Spleen (tissue), 11 donors: ENCODE results near the gene KCNK6. TPM values are rescaled to one million over a fixed set of nuclear protein-coding genes. Genes with fewer than 3 reads are reported as not detected.
"Not testable (repeated sequence)": the region's sequence is repeated elsewhere in the genome, so short reads cannot be mapped to it uniquely, and the experiment has no call there.

Experiments used
- DNase-seq: peaks from one replicate; pipeline ENCODE4 v3.0.0-alpha.2; 2020
- H3K27ac ChIP-seq, 8 donors: fragments of 200-600 bp; sonication (generic) in 7 of 8; 1 replicate in 4 of 8; 2 replicates in 4 of 8; pipeline versions ENCODE4 v1.5.0 to v1.8.0; 2016 to 2021; ENCODE audit warnings: inconsistent platforms in 4 of 8, mild to moderate bottlenecking in 4 of 8, moderate library complexity in 1 of 8
- H3K27me3 ChIP-seq, 7 donors: fragments of 200-600 bp; sonication (generic) in 6 of 7; replicated peaks in 1 of 7; 1 replicate in 4 of 7; 2 replicates in 3 of 7; pipeline versions ENCODE4 v1.5.0 to v1.8.0; 2016 to 2021; ENCODE audit warnings: inconsistent platforms in 3 of 7, mild to moderate bottlenecking in 1 of 7
- H3K36me3 ChIP-seq, 6 donors: fragments of 200-600 bp; sonication (generic) in 5 of 6; 1 replicate in 4 of 6; 2 replicates in 2 of 6; pipeline versions ENCODE4 v1.5.0 to v1.8.0; 2016 to 2021; ENCODE audit warnings: inconsistent platforms in 2 of 6
- H3K4me1 ChIP-seq, 6 donors: fragments of 200-600 bp; sonication (generic) in 5 of 6; 1 replicate in 3 of 6; 2 replicates in 3 of 6; pipeline versions ENCODE4 v1.5.0 to v1.8.0; 2016 to 2021; ENCODE audit warnings: inconsistent platforms in 3 of 6
- H3K4me3 ChIP-seq, 8 donors: fragments of 200-600 bp; sonication (generic) in 7 of 8; 1 replicate in 4 of 8; 2 replicates in 4 of 8; pipeline versions ENCODE4 v1.5.0 to v1.8.0; 2016 to 2021; ENCODE audit warnings: inconsistent platforms in 4 of 8, mild to moderate bottlenecking in 4 of 8, moderate library complexity in 2 of 8
- H3K9me3 ChIP-seq, 8 donors: fragments of 200-600 bp; sonication (generic) in 7 of 8; 1 replicate in 4 of 8; 2 replicates in 4 of 8; pipeline versions ENCODE4 v1.5.0 to v1.8.0; 2016 to 2021; ENCODE audit warnings: inconsistent platforms in 4 of 8
- CTCF ChIP-seq, 11 experiments: fragments of 200-600 bp in 7 of 11; fragments of 450-650 bp in 4 of 11; sonication (generic) in 4 of 11; IDR thresholded peaks in 8 of 11; conservative IDR thresholded peaks in 3 of 11; 1 replicate in 7 of 11; 2 replicates in 4 of 11; pipeline versions ENCODE4 v1.4.0 to v1.8.0; 2016 to 2021; ENCODE audit warnings: antibody characterized with exemption in 11 of 11, inconsistent platforms in 4 of 11, mild to moderate bottlenecking in 1 of 11
- POLR2A ChIP-seq, 3 donors: fragments of 450-650 bp; IDR thresholded peaks; one replicate each; pipeline ENCODE4 v1.5.1; 2017; ENCODE audit warnings: antibody characterized with exemption in 3 of 3, mild to moderate bottlenecking in 1 of 3
- POLR2AphosphoS5 ChIP-seq, 3 donors: sonication (generic); formaldehyde crosslinking; IDR thresholded peaks; one replicate each; pipeline ENCODE4 v1.5.1; 2017; ENCODE audit warnings: antibody characterized with exemption in 3 of 3
- WGBS, 5 donors: extraction: QIAGEN DNeasy Blood & Tissue Kit in 3 of 5; methylation state at CpG; one replicate each; pipeline versions ENCODE4 v1.1.5 to v1.1.7; 2013 to 2018; 5-methylcytosine and 5-hydroxymethylcytosine counted together
- intact Hi-C: fragments of 100-400 bp; cut with DNase I; formaldehyde crosslinking; loops from one replicate; pipeline ENCODE4 v1.15.0; 2023; ENCODE audit warnings: low total_unique reads
- polyA plus RNA-seq, 3 donors: library from polyadenylated mRNA; stranded (reverse); fragments of 200-250 nt; gene quantifications; one replicate each; pipeline ENCODE4 v1.2.1, GENCODE V29; 2013
- total RNA-seq, 7 donors: library from RNA; depleted of rRNA in 3 of 7; stranded (reverse); fragments of >200 nt in 3 of 7; fragmentation: NEBNext Ultra II Directional in 4 of 7; extraction: Animal tissue kit (Norgen Biotek cat#: 25700) in 4 of 7; gene quantifications; one replicate each; pipeline versions ENCODE4 v1.1.0 to v1.2.1, GENCODE V29; 2016 to 2021
- donor health status: healthy with polysubstance abuse.
- donor health status: DM: no; HTN: no; CAD: no; lungs with moderate emphysema.
- donor health status: DM: no; HTN: no; CAD: no.
- donor health status: Bipolar disorder and iron deficiency.
- donor health status: healthy.
- donor health status: DM: no; HTN: no; CAD: no.
- donor health status: DM: yes; HTN: yes; CAD: no.

KCNK6 gene
- total and polyA plus RNA-seq, 10 donors = 3.8 to 25.9 (median 13.6) TPM

DNA sequence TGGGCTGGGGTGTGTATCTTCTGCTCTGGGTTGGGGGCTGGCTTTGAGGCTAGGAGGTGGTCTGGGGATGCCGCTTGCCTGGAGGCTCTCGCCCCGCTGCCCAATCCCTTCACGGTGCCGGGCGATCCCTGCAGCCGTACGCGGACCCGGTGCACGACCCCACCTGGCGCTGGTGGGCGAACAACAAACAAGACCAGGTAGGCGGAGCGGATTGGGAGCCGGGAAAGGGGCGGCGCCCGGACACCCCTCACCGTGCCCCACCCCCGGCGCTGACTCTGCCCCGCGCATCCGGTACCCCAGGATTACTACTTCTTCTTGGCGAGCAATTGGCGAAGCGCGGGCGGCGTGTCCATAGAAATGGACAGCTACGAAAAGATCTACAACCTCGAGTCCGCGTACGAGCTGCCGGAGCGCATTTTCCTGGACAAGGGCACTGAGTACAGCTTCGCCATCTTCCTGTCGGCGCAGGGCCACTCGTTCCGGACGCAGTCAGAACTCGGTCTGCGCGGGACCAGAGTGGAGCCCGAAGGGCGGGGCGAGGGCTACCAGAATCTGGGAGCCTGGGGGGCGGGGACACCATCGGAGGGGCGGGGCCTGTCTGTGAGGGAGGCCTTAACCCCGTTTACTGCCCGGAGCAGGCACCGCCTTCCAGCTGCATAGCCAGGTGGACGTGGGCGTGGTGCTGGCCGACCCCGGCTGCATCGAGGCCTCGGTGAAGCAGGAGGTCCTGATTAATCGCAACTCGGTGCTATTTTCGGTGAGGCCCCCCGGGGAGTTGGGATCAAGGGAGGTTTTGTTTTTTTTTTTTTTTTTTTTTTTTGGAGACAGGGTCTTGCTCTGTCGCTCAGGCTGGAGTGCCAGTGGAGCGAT is 42.7 kb downstream of the KCNK6 start:
- H3K9me3 ChIP-seq = no peaks in the 10 kb centered on the region
- H3K27ac ChIP-seq = peak overlapping the region in 7 of 8 donors; percentile 42 to 81 (median 66)
- H3K27me3 ChIP-seq = peaks cover 0 to 65% (median 4%) of the 10 kb centered on the region in 7 donors
- H3K36me3 ChIP-seq = no peaks in the 10 kb centered on the region
- intact Hi-C loops = no loop called here
- DNase-seq = peak; percentile 91
- peaks cover 8 to 24% (median 19%) of the 10 kb centered on the region in 6 donors for H3K4me1 ChIP-seq
- TF ChIP-seq CTCF (IDR thresholded peaks at IDR 0.05 in 8 of 11, conservative IDR thresholded peaks at IDR 0.05 in 3 of 11) (no peak), POLR2A (IDR thresholded peaks at IDR 0.05) (no peak), POLR2AphosphoS5 (IDR thresholded peaks at IDR 0.05) (peak; percentile 66 to 77 (median 71))
- peak overlapping the region; percentile 60 to 83 (median 68) for H3K4me3 ChIP-seq
- 1 to 3% (median 3%) methylated on average over 43 to 68 of the region's 68 CpGs for WGBS, 5 donors

DNA sequence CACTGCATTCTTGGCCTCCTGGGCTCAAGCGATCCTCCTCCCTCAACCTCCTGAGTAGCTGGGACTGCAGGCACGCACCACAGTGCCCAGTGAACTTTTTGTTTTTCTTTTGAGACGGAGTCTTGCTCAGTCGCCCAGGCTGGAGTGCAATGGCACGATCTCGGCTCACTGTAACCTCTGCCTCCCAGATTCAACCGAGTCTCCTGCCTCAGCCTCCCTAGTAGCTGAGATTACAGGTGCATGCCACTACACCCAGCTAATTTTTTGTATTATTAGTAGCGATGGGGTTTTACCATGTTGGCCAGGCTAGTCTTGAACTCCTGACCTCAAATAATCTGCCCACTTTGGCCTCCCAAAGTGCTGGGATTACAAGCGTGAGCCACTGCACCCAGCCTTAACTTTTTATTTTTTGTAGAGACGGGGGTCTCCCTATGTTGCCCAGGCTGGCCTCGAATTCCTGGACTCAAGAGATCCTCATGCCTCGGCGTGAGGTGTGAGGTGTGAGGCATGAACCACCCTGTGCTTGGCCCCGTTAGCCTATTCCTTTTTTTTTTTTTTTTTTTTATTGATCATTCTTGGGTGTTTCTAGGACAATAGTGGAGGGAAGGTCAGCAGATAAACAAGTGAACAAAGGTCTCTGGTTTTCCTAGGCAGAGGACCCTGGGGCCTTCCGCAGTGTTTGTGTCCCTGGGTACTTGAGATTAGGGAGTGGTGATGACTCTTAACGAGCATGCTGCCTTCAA is 43.5 kb downstream of the KCNK6 start:
- intact Hi-C loops, H3K36me3 ChIP-seq, H3K9me3 ChIP-seq, DNase-seq: not testable (repeated sequence)
- H3K4me3 ChIP-seq = peak overlapping the region in 6 of 8 donors; percentile 60 to 83 (median 70)
- H3K4me1 ChIP-seq = peaks cover 8 to 24% (median 19%) of the 10 kb centered on the region in 6 donors
- H3K27ac ChIP-seq = peak overlapping the region in 5 of 8 donors; percentile 66 to 81 (median 67)
- H3K27me3 ChIP-seq = peaks cover 0 to 73% (median 4%) of the 10 kb centered on the region in 7 donors
- WGBS, 5 donors = 79 to 86% (median 81%) methylated on average over 14 to 16 of the region's 16 CpGs

DNA sequence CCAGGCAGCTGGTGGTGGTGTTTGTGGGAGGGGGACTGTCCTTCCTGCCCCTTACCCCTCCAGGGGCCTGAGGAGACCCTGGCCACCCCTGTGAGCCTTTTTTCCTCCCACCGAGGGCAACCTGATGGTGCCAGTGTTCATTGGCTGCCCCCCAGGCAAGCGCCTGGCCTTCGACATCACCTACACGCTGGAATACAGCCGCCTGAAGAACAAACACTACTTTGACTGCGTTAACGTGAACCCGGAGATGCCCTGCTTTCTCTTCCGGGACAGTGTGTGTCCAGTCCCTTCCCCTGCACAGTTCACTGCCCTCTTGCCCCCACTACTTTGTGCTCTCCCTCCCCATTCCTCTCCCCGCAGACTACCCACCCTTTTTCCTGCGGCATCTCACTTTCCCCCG is 47.4 kb downstream of the KCNK6 start:
- H3K4me3 ChIP-seq = no peak overlapping the region
- peaks cover 5 to 12% (median 10%) of the 10 kb centered on the region in 6 donors for H3K4me1 ChIP-seq
- 79 to 88% (median 85%) methylated on average over 12 of the region's 12 CpGs for WGBS, 5 donors
- TF ChIP-seq CTCF (IDR thresholded peaks at IDR 0.05 in 8 of 11, conservative IDR thresholded peaks at IDR 0.05 in 3 of 11) (no peak), POLR2AphosphoS5 (IDR thresholded peaks at IDR 0.05) (no peak), POLR2A (IDR thresholded peaks at IDR 0.05) (no peak)
- no peak for DNase-seq
- H3K36me3 ChIP-seq = no peaks in the 10 kb centered on the region
- intact Hi-C loops = no loop called here
- no peaks in the 10 kb centered on the region for H3K9me3 ChIP-seq
- peaks cover 0 to 48% (median 0%) of the 10 kb centered on the region in 7 donors for H3K27me3 ChIP-seq
- no peak overlapping the region for H3K27ac ChIP-seq

- DNase-seq = no peak
- intact Hi-C loops = no loop called here
- Histone ChIP-seq H3K4me1 (peaks cover 0 to 8% (median 4%) of the 10 kb centered on the region in 6 donors), H3K36me3 (no peaks in the 10 kb centered on the region), H3K4me3 (no peak overlapping the region), H3K27ac (no peak overlapping the region), H3K9me3 (no peaks in the 10 kb centered on the region), H3K27me3 (peaks cover 0 to 36% (median 0%) of the 10 kb centered on the region in 7 donors)
- 86 to 92% (median 89%) methylated on average over 2 of the region's 2 CpGs for WGBS, 5 donors
- TF ChIP-seq POLR2AphosphoS5 (IDR thresholded peaks at IDR 0.05) = no peak
- TF ChIP-seq POLR2A (IDR thresholded peaks at IDR 0.05) = no peak
- TF ChIP-seq CTCF (IDR thresholded peaks at IDR 0.05 in 8 of 11, conservative IDR thresholded peaks at IDR 0.05 in 3 of 11) = no peak
Observed at GRCh38 chr19:38369584-38369983, 49.9 kb downstream of the KCNK6 start.
